ENCODE measurements around the gene SLC39A11.
"Not testable (repeated sequence)": the region's sequence is repeated elsewhere in the genome, so short reads cannot be mapped to it uniquely, and the experiment has no call there.

The SLC39A11 gene

GRCh38 chr17:72782985-72783701, 309.3 kb downstream of the SLC39A11 start:
- DNase-seq (ENCODE audit: low spot score): no peak

GRCh38 chr17:72782437-72782836, 310.1 kb downstream of the SLC39A11 start:
- DNase-seq (ENCODE audit: low spot score): not testable (repeated sequence)

- no peak for DNase-seq (ENCODE audit: low spot score)
Observed at GRCh38 chr17:72778169-72779151, 314.0 kb downstream of the SLC39A11 start.

- DNase-seq (ENCODE audit: low spot score): no peak
Observed at GRCh38 chr17:72775919-72776318, 316.6 kb downstream of the SLC39A11 start.

GRCh38 chr17:72775237-72775636, 317.3 kb downstream of the SLC39A11 start:
- no peak for DNase-seq (ENCODE audit: low spot score)

GRCh38 chr17:72774236-72774635, 318.3 kb downstream of the SLC39A11 start:
- no peak for DNase-seq (ENCODE audit: low spot score)

GRCh38 chr17:72773225-72773624, 319.3 kb downstream of the SLC39A11 start:
- not testable (repeated sequence) for DNase-seq (ENCODE audit: low spot score)

- DNase-seq (ENCODE audit: low spot score): no peak
Observed at GRCh38 chr17:72772331-72772821, 320.1 kb downstream of the SLC39A11 start.

- DNase-seq (ENCODE audit: low spot score): no peak
Observed at GRCh38 chr17:72771734-72772133, 320.8 kb downstream of the SLC39A11 start.

- no peak for DNase-seq (ENCODE audit: low spot score)
Observed at GRCh38 chr17:72766761-72767356, 325.6 kb downstream of the SLC39A11 start.

GRCh38 chr17:72765368-72766153, 326.9 kb downstream of the SLC39A11 start:
- no peak for DNase-seq (ENCODE audit: low spot score)

- DNase-seq (ENCODE audit: low spot score): no peak
Observed at GRCh38 chr17:72764632-72765041, 327.9 kb downstream of the SLC39A11 start.

- DNase-seq (ENCODE audit: low spot score): no peak
Observed at GRCh38 chr17:72763981-72764380, 328.5 kb downstream of the SLC39A11 start.

GRCh38 chr17:72761893-72762575, 330.5 kb downstream of the SLC39A11 start:
- not testable (repeated sequence) for DNase-seq (ENCODE audit: low spot score)

GRCh38 chr17:72761431-72761830, 331.1 kb downstream of the SLC39A11 start:
- no peak for DNase-seq (ENCODE audit: low spot score)

GRCh38 chr17:72760368-72760767, 332.1 kb downstream of the SLC39A11 start:
- no peak for DNase-seq (ENCODE audit: low spot score)

GRCh38 chr17:72759301-72759700, 333.2 kb downstream of the SLC39A11 start:
- DNase-seq (ENCODE audit: low spot score): no peak

- no peak for DNase-seq (ENCODE audit: low spot score)
Observed at GRCh38 chr17:72756256-72756655, 336.2 kb downstream of the SLC39A11 start.

GRCh38 chr17:72754513-72754912, 338.0 kb downstream of the SLC39A11 start:
- DNase-seq (ENCODE audit: low spot score): no peak

GRCh38 chr17:72751746-72752145, 340.7 kb downstream of the SLC39A11 start:
- DNase-seq (ENCODE audit: low spot score): no peak

GRCh38 chr17:72749119-72749572, 343.3 kb downstream of the SLC39A11 start:
- DNase-seq (ENCODE audit: low spot score): no peak

Data from hematopoietic multipotent progenitor cell treated with erythropoietin and hydrocortisone succinate and interleukin-3 and kit ligand, for 15 days (in vitro differentiated cells).